DMS153 (cell line): ENCODE data around the gene PGM2.
"Not testable (repeated sequence)": the region's sequence is repeated elsewhere in the genome, so short reads cannot be mapped to it uniquely, and the experiment has no call there.

Source experiments
- DNase-seq: peaks from one replicate; lab custom pipeline; 2025; lab: John Stamatoyannopoulos, UW

PGM2 gene

GRCh38 chr4:37818752-37819151 lies 7.7 kb upstream of the PGM2 start:
- DNase-seq, result no peak

- not testable (repeated sequence) for DNase-seq
Observed at GRCh38 chr4:37820458-37820857, 6.0 kb upstream of the PGM2 start.

- peak; percentile 74 for DNase-seq
Observed at GRCh38 chr4:37821953-37822605, 4.4 kb upstream of the PGM2 start.

- not testable (repeated sequence) for DNase-seq
Observed at GRCh38 chr4:37825501-37825900, 985 bp upstream of the PGM2 start.

GRCh38 chr4:37825968-37826294 lies 555 bp upstream of the PGM2 start:
- no peak for DNase-seq

GRCh38 chr4:37827030-37827685 lies 672 bp downstream of the PGM2 start:
- DNase-seq, result no peak

GRCh38 chr4:37827802-37828321 lies 1.4 kb downstream of the PGM2 start:
- DNase-seq, result no peak

GRCh38 chr4:37828843-37829242 lies 2.4 kb downstream of the PGM2 start:
- DNase-seq, result no peak

- no peak for DNase-seq
Observed at GRCh38 chr4:37830640-37831039, 4.2 kb downstream of the PGM2 start.

- DNase-seq, result no peak
Observed at GRCh38 chr4:37835031-37835430, 8.5 kb downstream of the PGM2 start.

- DNase-seq, result no peak
Observed at GRCh38 chr4:37835806-37836205, 9.3 kb downstream of the PGM2 start.

GRCh38 chr4:37836274-37836673 lies 9.8 kb downstream of the PGM2 start:
- no peak for DNase-seq

- no peak for DNase-seq
Observed at GRCh38 chr4:37836838-37837440, 10.5 kb downstream of the PGM2 start.

GRCh38 chr4:37837446-37837845 lies 11.0 kb downstream of the PGM2 start:
- no peak for DNase-seq

GRCh38 chr4:37839426-37839825 lies 12.9 kb downstream of the PGM2 start:
- no peak for DNase-seq

GRCh38 chr4:37844204-37844603 lies 17.7 kb downstream of the PGM2 start:
- DNase-seq, result no peak

- DNase-seq, result no peak
Observed at GRCh38 chr4:37845201-37845600, 18.7 kb downstream of the PGM2 start.

GRCh38 chr4:37847311-37847884 lies 20.9 kb downstream of the PGM2 start:
- DNase-seq, result no peak

GRCh38 chr4:37852376-37852775 lies 25.9 kb downstream of the PGM2 start:
- no peak for DNase-seq

- no peak for DNase-seq
Observed at GRCh38 chr4:37858112-37858511, 31.6 kb downstream of the PGM2 start.

GRCh38 chr4:37858872-37859271 lies 32.4 kb downstream of the PGM2 start:
- no peak for DNase-seq

- DNase-seq, result no peak
Observed at GRCh38 chr4:37860266-37860665, 33.8 kb downstream of the PGM2 start.

GRCh38 chr4:37862961-37863360 lies 36.5 kb downstream of the PGM2 start:
- no peak for DNase-seq
